CD4-positive, alpha-beta T cell treated with Interleukin-15 for 4 hours (primary cell): Measurements from ENCODE around the gene ZBTB34.

Experiments used
- DNase-seq: peaks from one replicate; pipeline ENCODE4 v3.0.0-alpha.2; 2020; ENCODE audit warnings: low spot score

The ZBTB34 gene

GRCh38 chr9:126842977-126843799 lies 17.3 kb upstream of the ZBTB34 start:
- DNase-seq = no peak

DNA sequence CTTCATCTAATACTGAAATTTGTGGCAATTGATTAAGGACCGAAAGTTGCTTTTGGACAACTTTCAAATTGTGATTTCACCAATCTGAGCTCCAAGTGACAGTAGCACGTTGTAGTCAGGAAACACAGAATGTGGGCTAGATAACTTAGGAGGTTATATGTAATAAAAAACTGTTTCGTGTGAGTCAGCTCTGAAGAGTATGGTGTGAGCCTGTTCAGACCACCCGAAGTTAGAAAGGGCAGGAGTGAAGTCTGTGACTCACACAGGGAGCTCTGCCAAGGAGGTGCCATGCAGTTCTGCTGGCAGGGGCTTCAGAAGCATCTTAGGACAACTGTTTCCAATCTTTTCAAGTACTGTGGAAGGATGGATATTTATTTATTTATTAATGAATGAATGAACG lies 16.4 kb upstream of the ZBTB34 start:
- DNase-seq = no peak

- no peak for DNase-seq
Measured at GRCh38 chr9:126847051-126847450, 13.4 kb upstream of the ZBTB34 start.

GRCh38 chr9:126849591-126850225 lies 10.7 kb upstream of the ZBTB34 start:
- no peak for DNase-seq

GRCh38 chr9:126851286-126851880 lies 9.1 kb upstream of the ZBTB34 start:
- DNase-seq = no peak

- DNase-seq = no peak
Measured at GRCh38 chr9:126852086-126852688, 8.3 kb upstream of the ZBTB34 start.

DNA sequence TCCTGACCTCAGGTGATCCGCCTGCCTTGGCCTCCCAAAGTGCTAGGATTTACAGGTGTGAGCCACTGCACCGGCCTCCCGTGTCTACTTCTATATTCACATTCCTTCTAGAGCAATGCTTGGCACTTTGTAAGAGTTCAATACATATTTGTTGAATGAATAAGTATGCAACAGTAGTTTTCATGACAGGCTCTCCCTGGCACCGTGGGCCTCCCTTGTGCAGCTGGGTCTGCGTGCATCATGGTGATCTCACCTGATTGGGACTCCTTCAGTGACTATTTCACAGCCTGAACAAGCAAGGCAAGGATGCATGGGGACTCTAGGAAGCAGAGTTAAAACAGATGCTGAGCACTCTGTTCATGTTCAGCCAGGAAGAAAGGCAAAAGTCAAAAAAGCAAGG lies 6.8 kb upstream of the ZBTB34 start:
- no peak for DNase-seq

DNA sequence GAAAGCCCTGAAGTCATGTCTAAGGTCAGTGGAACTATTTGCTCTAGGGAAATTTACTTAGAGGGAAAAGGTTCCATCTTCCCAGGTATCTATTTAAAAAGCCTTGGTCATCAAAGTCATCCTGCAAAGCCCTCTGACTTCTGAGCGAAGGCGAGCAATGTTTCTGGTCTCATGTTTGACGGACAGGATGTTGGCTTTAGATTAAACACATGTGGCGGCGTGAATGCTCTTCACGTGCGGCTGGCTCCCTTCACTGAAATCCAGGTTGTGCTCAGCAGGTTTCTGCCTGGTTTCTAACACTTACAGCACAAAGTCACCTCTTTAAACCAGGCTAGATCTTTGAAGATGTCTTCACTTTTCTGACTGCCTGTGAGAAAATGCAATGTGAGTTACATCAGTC lies 5.7 kb upstream of the ZBTB34 start:
- DNase-seq = no peak

DNA sequence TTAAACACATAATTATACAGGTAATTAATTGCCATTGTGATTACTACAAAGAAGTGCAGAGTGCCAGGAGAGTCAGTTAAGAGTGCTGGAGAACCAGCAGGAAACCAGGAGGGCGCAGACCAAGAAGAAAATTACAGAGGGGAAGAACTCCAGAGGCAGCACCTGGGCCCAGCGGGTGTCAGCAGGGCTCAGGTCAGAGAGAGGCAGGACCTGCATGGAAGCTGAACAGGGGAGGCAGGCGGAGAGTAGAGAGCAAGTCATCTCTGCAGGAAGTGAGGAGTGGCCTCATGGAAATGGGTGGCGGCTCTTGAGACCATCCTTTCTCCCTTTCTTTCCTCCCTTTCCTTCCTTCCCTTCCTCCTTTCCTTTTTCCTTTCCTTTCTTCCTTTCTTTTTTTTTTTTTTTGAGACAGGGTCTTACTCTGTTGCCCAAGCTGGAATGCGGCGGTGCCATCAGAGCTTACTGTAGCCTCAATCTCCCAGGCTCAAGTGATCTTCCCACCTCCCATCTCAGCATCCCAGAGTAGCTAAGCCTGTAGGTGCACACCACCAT lies 4.0 kb upstream of the ZBTB34 start:
- DNase-seq = no peak

- DNase-seq = no peak
Measured at GRCh38 chr9:126857261-126857960, 3.0 kb upstream of the ZBTB34 start.

DNA sequence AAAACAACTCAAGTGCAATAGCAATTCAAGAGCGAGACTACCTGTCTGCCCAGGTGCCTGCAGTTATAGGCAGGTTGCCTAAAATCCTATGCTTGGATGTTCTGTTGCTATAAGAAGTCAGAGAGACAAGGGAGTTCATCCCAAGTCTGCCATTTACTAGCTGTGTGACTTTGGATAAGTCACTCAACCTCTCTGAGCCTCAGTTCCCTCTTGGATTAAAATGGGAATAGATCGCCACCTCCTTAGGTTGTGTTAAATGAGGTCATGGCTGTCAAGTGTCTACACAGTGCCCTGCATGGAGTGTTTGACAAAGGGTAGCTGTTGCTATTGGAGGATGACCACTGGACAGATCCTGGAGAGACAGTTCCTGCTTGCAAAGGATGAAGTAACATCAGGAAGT lies 1.3 kb upstream of the ZBTB34 start:
- DNase-seq = no peak

- DNase-seq = no peak
Measured at GRCh38 chr9:126860757-126861466, 473 bp downstream of the ZBTB34 start.

- DNase-seq = no peak
Measured at GRCh38 chr9:126861707-126862103, 1.3 kb downstream of the ZBTB34 start.

GRCh38 chr9:126862104-126862761 lies 1.8 kb downstream of the ZBTB34 start:
- DNase-seq = no peak

GRCh38 chr9:126864771-126865170 lies 4.3 kb downstream of the ZBTB34 start:
- no peak for DNase-seq

DNA sequence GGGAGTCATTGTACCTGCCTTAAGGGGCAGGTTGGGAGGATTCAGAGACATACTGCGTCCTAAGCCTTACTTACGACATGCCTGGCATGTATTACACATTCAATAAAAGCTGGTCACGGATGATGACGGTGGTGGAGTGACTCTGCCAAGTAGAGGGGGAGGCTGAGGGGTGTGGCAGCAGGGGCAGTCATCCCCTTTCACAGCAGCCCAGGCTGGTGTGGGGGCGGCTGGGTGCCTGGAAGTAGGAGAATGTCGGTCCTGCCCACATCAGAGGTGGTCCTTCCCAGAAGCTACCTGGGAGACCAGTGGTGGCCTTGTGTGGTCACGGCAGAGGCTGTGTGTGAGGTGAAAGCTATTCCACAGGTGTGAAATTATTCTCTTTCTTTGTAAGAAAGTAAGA lies 8.9 kb downstream of the ZBTB34 start:
- no peak for DNase-seq

- no peak for DNase-seq
Measured at GRCh38 chr9:126872516-126872915, 12.1 kb downstream of the ZBTB34 start.

DNA sequence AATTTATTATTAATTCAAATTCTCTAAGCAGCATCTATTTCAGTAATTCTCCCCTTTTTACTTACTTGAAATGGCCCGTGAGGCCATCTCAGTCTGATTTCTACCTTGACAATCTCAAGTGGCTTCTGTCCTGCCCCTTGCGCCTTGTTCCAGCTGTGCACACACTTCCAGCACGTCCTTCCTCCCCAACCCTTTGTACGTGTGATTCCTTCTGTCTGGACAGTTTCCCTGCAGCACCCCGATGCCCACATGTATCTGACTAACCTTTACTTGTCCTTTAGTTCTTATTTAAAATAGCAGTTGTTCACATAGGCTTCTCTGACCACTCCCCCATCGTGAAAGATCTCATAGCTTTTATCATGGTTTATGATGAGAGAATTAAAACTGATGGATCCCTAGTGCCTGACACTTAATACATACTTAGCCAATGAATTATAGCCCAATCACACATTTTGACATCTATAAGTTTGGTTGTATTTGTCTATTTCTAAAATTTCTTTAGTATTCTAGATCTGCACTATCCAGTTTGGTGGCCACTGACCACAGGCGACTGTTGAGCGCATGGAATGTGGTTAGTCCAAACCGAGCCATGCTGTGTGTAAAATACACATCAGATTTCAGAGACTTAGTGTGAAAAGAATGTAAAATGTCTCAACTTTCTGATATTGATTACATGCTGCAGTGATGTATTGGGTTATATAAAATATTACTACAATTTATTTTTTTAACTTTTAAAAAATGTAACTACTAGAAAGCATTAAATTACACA lies 14.3 kb downstream of the ZBTB34 start:
- no peak for DNase-seq

DNA sequence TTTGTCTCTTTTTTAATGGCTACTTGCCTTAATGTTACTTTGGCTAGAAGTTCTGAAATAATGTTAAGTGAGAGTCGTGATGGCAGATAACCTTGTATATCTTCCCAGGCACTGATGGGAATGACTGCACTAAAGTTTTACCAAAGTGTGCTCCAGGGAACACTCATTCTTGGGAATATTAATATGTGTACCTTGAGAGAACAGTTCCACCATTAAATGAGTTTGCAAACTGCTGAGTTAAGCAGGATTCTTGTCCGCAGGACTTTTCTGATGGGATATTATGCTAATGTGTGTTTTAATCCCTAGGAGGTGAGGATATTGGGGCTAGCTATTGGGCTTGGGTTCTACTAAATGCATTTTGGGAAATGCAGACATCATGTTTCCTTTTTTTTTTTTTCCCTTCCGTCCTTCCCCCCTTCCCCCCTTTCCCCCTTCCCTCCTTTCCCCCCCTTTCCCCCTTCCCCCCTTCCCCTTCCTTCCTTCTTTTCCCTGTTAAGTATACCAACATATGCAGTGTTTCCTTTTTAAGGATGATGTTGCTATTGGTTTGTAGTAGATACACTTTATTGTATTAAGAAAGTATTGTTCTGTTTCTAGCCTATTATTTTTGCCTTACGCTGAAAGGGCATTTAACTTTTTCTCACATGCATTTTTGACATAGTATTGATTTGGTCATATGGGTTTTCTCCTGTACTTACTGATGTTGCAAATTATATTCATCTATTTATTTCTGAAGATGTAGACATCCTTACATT lies 15.5 kb downstream of the ZBTB34 start:
- DNase-seq = no peak
